NB4 (cell line): ENCODE results near the gene RARG.

Experiments used
- DNase-seq: peaks from one replicate; pipeline ENCODE4 v3.0.0; 2010; ENCODE audit warnings: low read depth
- H3K4me3 ChIP-seq: one replicate; pipeline ENCODE4 v1.5.1; 2011; ENCODE audit warnings: mild to moderate bottlenecking, low read depth, low read length, moderate library complexity
- MYC ChIP-seq: IDR thresholded peaks from 2 replicates; pipeline ENCODE4 v1.6.1; 2011; ENCODE audit warnings: low read depth, low read length
- POLR2A ChIP-seq: IDR thresholded peaks from 2 replicates; pipeline ENCODE4 v1.6.1; 2011; ENCODE audit warnings: mild to moderate bottlenecking; ENCODE audit not compliant: insufficient read length; ENCODE audit errors: extremely low read depth
- TF ChIP-seq, protein P1 (sequence below): IDR thresholded peaks from 2 replicates; pipeline ENCODE4 v1.6.1; 2011; ENCODE audit warnings: low read depth, low read length
- TF ChIP-seq, protein P2 (sequence below): IDR thresholded peaks from one replicate; pipeline ENCODE4 v1.5.1; 2012; ENCODE audit warnings: low read depth, low read length

The RARG gene

DNA sequence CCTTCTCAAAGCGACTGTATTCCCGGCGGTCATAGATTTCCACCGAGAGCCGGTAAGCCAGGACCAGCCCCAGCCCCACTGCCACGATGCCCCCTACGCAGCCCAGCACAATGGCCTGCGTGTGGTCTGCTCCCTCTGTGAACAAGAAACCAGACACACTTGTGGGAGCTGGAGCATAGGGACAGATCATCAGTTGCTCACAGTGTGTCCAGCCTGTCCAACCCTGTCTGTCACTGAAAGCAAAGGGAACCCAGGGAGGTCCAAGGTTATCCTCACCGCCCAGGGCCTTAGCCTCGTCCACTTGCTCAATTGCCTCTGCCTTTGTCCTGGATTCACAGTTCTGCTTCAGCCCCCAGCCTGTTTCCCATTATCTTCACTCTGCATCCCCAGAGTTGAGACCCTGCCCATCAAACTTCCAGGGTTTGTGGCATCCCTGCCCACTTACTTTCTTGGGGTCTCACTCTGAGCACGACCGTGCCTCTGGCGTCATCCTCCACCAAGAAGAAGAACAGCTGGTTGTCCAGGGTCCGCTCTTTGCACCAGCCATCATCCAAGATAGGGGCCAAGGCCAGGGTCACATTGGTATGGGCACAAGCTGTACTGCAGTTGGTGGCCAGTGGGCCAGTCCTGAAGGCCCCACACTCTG, 40.0 kb downstream of the RARG start:
- no peak overlapping the region for H3K4me3 ChIP-seq
- TF ChIP-seq, protein P1, sequence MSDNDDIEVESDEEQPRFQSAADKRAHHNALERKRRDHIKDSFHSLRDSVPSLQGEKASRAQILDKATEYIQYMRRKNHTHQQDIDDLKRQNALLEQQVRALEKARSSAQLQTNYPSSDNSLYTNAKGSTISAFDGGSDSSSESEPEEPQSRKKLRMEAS: no peak
- TF ChIP-seq POLR2A: no peak
- TF ChIP-seq, protein P2, sequence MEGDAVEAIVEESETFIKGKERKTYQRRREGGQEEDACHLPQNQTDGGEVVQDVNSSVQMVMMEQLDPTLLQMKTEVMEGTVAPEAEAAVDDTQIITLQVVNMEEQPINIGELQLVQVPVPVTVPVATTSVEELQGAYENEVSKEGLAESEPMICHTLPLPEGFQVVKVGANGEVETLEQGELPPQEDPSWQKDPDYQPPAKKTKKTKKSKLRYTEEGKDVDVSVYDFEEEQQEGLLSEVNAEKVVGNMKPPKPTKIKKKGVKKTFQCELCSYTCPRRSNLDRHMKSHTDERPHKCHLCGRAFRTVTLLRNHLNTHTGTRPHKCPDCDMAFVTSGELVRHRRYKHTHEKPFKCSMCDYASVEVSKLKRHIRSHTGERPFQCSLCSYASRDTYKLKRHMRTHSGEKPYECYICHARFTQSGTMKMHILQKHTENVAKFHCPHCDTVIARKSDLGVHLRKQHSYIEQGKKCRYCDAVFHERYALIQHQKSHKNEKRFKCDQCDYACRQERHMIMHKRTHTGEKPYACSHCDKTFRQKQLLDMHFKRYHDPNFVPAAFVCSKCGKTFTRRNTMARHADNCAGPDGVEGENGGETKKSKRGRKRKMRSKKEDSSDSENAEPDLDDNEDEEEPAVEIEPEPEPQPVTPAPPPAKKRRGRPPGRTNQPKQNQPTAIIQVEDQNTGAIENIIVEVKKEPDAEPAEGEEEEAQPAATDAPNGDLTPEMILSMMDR: no peak
- TF ChIP-seq MYC: no peak
- DNase-seq: no peak

DNA sequence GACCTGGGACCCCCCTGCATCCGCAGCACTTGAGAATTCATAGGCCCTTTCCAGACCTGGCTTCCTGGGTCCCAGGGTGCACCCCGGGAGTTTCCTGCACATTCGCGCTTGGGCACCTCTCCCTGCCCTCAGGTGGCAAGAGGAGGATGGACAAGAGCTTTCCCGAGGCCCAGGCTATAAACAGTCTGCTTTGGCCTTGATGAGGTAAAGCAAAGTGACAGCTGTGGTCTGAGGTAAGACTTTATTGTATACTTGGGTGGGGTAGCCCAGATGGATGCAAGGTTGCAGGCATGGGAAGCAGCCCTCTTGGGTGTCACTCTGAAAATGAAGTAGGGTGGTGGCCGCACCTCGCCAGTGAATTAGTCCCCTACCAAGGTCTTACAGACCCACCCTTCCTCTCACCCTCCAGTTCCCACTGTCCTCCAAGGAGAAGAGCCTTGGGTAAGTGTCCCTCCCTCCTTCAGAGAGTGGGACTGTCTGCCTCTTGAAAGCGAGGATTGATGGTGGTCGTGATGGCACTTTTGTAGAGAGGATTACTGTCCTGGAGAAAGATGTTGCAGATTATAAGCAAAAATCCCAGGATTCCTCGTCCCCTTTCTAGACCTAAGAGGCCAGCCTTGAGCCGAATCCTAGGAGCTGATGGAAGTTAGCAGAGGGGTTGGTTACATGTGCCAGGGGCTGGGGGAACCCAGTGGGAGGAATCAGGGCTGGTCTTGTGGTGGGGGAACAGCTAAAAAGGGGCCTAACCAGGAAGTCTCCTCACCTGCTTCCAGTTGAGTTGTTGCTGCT, 40.7 kb downstream of the RARG start:
- no peak overlapping the region for H3K4me3 ChIP-seq
- TF ChIP-seq, protein P2: no peak
- TF ChIP-seq MYC: no peak
- TF ChIP-seq, protein P1: no peak
- TF ChIP-seq POLR2A: no peak
- DNase-seq: no peak

DNA sequence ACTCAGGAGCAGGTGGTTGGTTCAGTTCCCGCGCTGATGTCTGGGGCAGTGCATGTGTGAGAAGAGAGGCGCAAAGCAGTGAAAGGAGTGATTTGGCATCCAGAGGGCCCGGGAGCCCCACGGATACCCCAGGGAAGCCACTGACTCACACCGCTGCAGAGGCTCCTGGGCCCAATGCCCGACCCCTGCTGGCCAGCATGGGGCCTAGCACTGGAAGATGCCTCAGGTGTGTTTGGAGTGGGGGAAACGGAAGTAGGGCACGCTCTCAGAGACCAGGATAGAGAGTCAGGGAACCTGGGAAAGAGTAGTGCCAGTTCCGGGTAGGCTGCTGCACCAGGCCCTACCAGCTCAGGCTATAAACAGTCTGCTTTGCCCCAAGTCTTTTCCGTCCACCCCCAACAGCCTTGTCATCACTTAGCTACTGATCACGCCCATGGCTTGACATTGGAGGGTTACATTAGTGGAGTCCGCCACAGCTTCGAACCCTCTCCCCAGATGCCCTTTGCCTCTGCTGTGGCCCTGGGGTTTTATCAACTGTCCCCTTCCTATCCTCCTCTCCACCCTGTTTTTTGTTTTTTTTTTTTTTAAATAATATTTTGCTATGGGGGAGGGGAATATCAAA, 41.8 kb downstream of the RARG start:
- TF ChIP-seq, protein P2: peak; percentile 78
- TF ChIP-seq POLR2A (no peak), MYC (no peak)
- TF ChIP-seq, protein P1: no peak
- DNase-seq: peak; percentile 65
- no peak overlapping the region for H3K4me3 ChIP-seq

DNA sequence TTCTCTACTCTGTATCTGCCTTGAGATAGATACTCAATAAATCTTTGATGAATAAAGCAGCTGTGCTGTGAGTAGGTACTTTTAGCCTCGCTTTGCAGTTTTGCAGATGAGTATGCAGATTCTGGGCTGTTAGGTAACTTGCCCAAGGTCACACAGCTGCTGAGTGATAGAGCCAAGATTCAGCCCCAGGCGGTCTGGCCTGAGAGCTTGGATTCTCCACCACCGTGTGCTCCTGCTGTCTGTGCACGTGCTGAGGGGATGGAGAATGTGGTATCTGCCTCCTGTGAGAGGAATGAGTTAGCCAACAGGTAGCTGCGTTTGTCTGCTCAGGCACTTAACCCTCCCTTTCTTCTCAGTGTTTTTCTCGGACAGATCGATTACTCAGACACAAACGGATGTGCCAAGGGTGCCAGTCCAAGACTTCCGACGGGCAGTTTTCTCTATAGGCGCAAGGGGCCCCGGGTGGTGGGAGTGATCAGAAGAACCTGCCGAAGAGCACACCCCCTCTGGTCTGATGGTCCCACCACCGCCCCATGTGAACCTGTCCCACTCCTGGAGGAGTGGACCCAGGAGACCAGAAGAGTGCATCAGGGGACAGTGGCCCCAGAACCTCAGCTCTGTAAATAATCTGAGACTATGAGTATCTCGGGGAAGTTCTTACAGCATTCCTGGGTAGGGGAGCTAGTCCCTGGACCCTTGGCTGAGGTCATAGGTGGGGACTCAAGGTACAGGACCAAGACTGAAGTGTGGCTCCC, 44.7 kb downstream of the RARG start:
- no peak for DNase-seq
- H3K4me3 ChIP-seq: no peak overlapping the region
- TF ChIP-seq MYC (no peak), POLR2A (no peak)
- TF ChIP-seq, protein P2: no peak
- TF ChIP-seq, protein P1: no peak

DNA sequence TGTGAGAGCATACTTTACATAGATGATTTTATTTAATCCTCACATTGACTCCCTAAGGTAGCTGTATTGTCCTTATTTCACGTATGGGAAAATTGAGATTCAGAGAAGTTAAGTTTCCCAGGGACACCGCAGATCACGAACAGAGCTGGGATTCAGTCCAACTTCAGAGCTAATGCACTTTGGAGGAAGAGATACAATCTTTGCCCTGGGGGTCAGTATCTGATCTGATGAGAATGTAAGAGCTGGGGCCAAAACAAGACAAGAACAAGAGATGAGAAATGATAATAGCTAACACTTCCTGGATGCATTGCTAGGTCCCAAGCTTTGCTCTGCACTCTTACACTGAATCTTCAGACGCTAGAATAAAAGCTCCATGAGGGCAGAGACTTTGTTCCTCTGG, 45.3 kb downstream of the RARG start:
- H3K4me3 ChIP-seq: no peak overlapping the region
- TF ChIP-seq, protein P1: no peak
- no peak for TF ChIP-seq MYC
- no peak for DNase-seq
